Endothelial cell of umbilical vein (primary cell): ENCODE measurements around the gene DBP. TPM values are rescaled to one million over a fixed set of nuclear protein-coding genes. Genes with fewer than 3 reads are reported as not detected.

Source experiments
- BruUV-seq: library from RNA; stranded (reverse); fragments of 400-500 nt; replicated peaks from 2 replicates; lab custom pipeline; 2021; lab: Mats Ljungman, UMichigan
- CTCF ChIA-PET: fragments of 300-600, 350-600 bp; sonication (Branson Sonifier 250); formaldehyde crosslinking; loops from one replicate; lab custom pipeline; 2021; ENCODE audit warnings: antibody characterized with exemption, inconsistent platforms; lab: Charles Lee
- POLR2A ChIA-PET: fragments of 300-600, 350-600 bp; sonication (Branson Sonifier 250); formaldehyde crosslinking; loops from one replicate; lab custom pipeline; 2021; ENCODE audit warnings: antibody characterized with exemption, inconsistent platforms; lab: Charles Lee
- DNase-seq: peaks from one replicate; pipeline ENCODE4 v3.0.0-alpha.2; 2011; ENCODE audit warnings: low read depth, low spot score
- FAIRE-seq: peaks from 2 replicates; lab custom pipeline; 2011; peaks lifted over from hg19 to GRCh38; lab: Jason Lieb, UNC
- H2AFZ ChIP-seq: 2 replicates; pipeline ENCODE4 v1.6.0; 2012; ENCODE audit warnings: low read depth, low read length, control low read depth, inconsistent platforms
- H3K27ac ChIP-seq: 2 replicates; pipeline ENCODE4 v1.5.1; 2011; ENCODE audit warnings: low read depth, mild to moderate bottlenecking, control low read depth, low read length, moderate library complexity; ENCODE audit not compliant: insufficient read depth
- H3K27me3 ChIP-seq, 2 experiments: 2 replicates each; pipeline versions ENCODE4 v1.6.0 to v1.6.1; 2011; ENCODE audit warnings: low read length in 2 of 2, mixed read lengths in 1 of 2; ENCODE audit not compliant: control insufficient read depth in 2 of 2, insufficient read depth in 2 of 2
- H3K36me3 ChIP-seq, 2 experiments: 2 replicates in 1 of 2; 3 replicates in 1 of 2; pipeline ENCODE4 v1.5.1; 2011; ENCODE audit warnings: low read length in 2 of 2, mild to moderate bottlenecking in 1 of 2, moderate library complexity in 1 of 2; ENCODE audit not compliant: control insufficient read depth in 2 of 2, insufficient read depth in 2 of 2; ENCODE audit errors: extremely low read depth in 1 of 2
- H3K4me1 ChIP-seq: 3 replicates; pipeline ENCODE4 v1.5.1; 2011; ENCODE audit warnings: mild to moderate bottlenecking, low read length; ENCODE audit not compliant: control insufficient read depth, insufficient read depth; ENCODE audit errors: extremely low read depth
- H3K4me2 ChIP-seq: 2 replicates; pipeline ENCODE4 v1.6.1; 2011; ENCODE audit warnings: low read length, control low read depth, mixed read lengths; ENCODE audit not compliant: insufficient read depth
- H3K4me3 ChIP-seq, 3 experiments: fragments of 200-600 bp in 1 of 3; sonication (generic), shearing (Covaris generic) in 1 of 3; replicated peaks in 1 of 3; 2 replicates each; pipeline ENCODE4 v1.5.1; 2011 to 2016; ENCODE audit warnings: control low read depth in 3 of 3, low read length in 3 of 3, mild to moderate bottlenecking in 2 of 3, inconsistent platforms in 1 of 3, low read depth in 1 of 3, moderate library complexity in 1 of 3; ENCODE audit not compliant: insufficient read depth in 1 of 3
- H3K79me2 ChIP-seq: 2 replicates; pipeline ENCODE4 v1.6.0; 2012; ENCODE audit warnings: low read length, inconsistent platforms; ENCODE audit not compliant: control insufficient read depth, insufficient read depth
- H3K9ac ChIP-seq: replicated peaks from 2 replicates; pipeline ENCODE3; 2011; ENCODE audit warnings: low read length, control low read depth; ENCODE audit not compliant: insufficient read depth; ENCODE audit errors: extremely low read depth
- H3K9me1 ChIP-seq: replicated peaks from 3 replicates; pipeline ENCODE4 v1.6.0; 2011; ENCODE audit warnings: mild to moderate bottlenecking, low read length; ENCODE audit not compliant: control insufficient read depth, insufficient read depth; ENCODE audit errors: extremely low read depth
- H3K9me3 ChIP-seq: replicated peaks from 2 replicates; pipeline ENCODE4 v1.5.1; 2012; ENCODE audit warnings: low read length, inconsistent platforms; ENCODE audit not compliant: control insufficient read depth, insufficient read depth
- H4K20me1 ChIP-seq: replicated peaks from 2 replicates; pipeline ENCODE3; 2011; ENCODE audit warnings: mild to moderate bottlenecking, low read length; ENCODE audit not compliant: control insufficient read depth, insufficient read depth; ENCODE audit errors: extremely low read depth
- CTCF ChIP-seq, 2 donors: IDR thresholded peaks; 1 replicate in 1 of 2; 2 replicates in 1 of 2; pipeline ENCODE4 v1.5.1; 2011; ENCODE audit warnings: low read length in 2 of 2, mild to moderate bottlenecking in 2 of 2, moderate library complexity in 2 of 2, control low read depth in 1 of 2, inconsistent platforms in 1 of 2, low read depth in 1 of 2; ENCODE audit not compliant: insufficient read depth in 1 of 2; ENCODE audit errors: extremely low read depth in 1 of 2
- EZH2 ChIP-seq: IDR thresholded peaks from 2 replicates; pipeline ENCODE4 v1.6.1; 2012; ENCODE audit warnings: borderline replicate concordance, low read depth, mild to moderate bottlenecking, moderate library complexity, low read length, inconsistent platforms; ENCODE audit not compliant: severe bottlenecking
- FOS ChIP-seq: IDR thresholded peaks from 2 replicates; pipeline ENCODE4 v1.6.1; 2011; ENCODE audit warnings: mild to moderate bottlenecking, low read length, moderate library complexity, borderline replicate concordance; ENCODE audit not compliant: insufficient read depth
- GATA2 ChIP-seq: IDR thresholded peaks from 2 replicates; pipeline ENCODE4 v1.7.0; 2011; ENCODE audit warnings: low read depth, mild to moderate bottlenecking, moderate library complexity, mixed read lengths, low read length; ENCODE audit not compliant: insufficient read length, insufficient read depth
- JUN ChIP-seq: IDR thresholded peaks from 2 replicates; pipeline ENCODE4 v1.6.1; 2011; ENCODE audit warnings: borderline replicate concordance, low read depth; ENCODE audit not compliant: insufficient read length, insufficient read depth
- MAX ChIP-seq: IDR thresholded peaks from 2 replicates; pipeline ENCODE4 v1.6.1; 2011; ENCODE audit not compliant: insufficient read depth, insufficient read length
- MYC ChIP-seq: IDR thresholded peaks from one replicate; pipeline ENCODE4 v1.6.1; 2011; ENCODE audit warnings: mild to moderate bottlenecking, low read depth, low read length
- POLR2A ChIP-seq: IDR thresholded peaks from 2 replicates; pipeline ENCODE4 v1.6.1; 2012; ENCODE audit warnings: low read depth, mild to moderate bottlenecking, control low read depth, low read length
- POLR2AphosphoS5 ChIP-seq: IDR thresholded peaks from 2 replicates; pipeline ENCODE4 v1.6.1; 2012; ENCODE audit warnings: low read depth, mild to moderate bottlenecking, control low read depth, low read length, moderate library complexity; ENCODE audit not compliant: insufficient read depth
- dilution Hi-C: fragments of 300-500 bp; cut with MboI; formaldehyde crosslinking; loops from one replicate; pipeline ENCODE4 v1.15.0; 2019; ENCODE audit warnings: low sequenced_read_pairs; ENCODE audit not compliant: extremely low pct_ligation_motif_present
- intact Hi-C: fragments of 100-400 bp; cut with micrococcal nuclease; formaldehyde crosslinking; loops from one replicate; pipeline ENCODE4 v1.10.0; 2022
- polyA plus RNA-seq, 4 experiments: library from polyadenylated mRNA; depleted of rRNA in 3 of 4; stranded (reverse) in 3 of 4; unstranded in 1 of 4; fragments of >200 nt; gene quantifications; 2 replicates each; pipeline versions ENCODE4 v1.2.1 to v1.2.3, GENCODE V29; 2011 to 2012; ENCODE audit warnings: missing spikeins in 1 of 4
- total RNA-seq: library from RNA; stranded (reverse); gene quantifications from 2 replicates; pipeline ENCODE4 v1.2.3, GENCODE V29; 2021

The DBP gene
- total and polyA plus RNA-seq, 2 donors (not counting 3 experiments of a cell fraction or from before 2014, with no cell fraction given), result 1.5 to 1.8 TPM

- no peaks in the 10 kb centered on the region for H3K27me3 ChIP-seq
- H3K4me2 ChIP-seq, result no peak overlapping the region
- TF ChIP-seq POLR2A, result no peak
- no peak for TF ChIP-seq MAX
- no peak for TF ChIP-seq POLR2AphosphoS5
- no peak for TF ChIP-seq GATA2
- TF ChIP-seq CTCF (IDR thresholded peaks at IDR 0.05; ENCODE audit: extremely low read depth in 1 of 2, insufficient read depth in 1 of 2, low read depth in 1 of 2, low read length in 2 of 2), result no peak
- no peak for TF ChIP-seq MYC
- no peak for TF ChIP-seq JUN
- TF ChIP-seq EZH2, result no peak
- TF ChIP-seq FOS, result no peak
- H3K36me3 ChIP-seq, result no peaks in the 10 kb centered on the region
- no peak overlapping the region for H3K9ac ChIP-seq
- ChIA-PET POLR2A (no interaction called here), CTCF (no interaction called here)
- intact Hi-C loops, result no loop called here
- no peaks in the 10 kb centered on the region for H4K20me1 ChIP-seq
- no peak overlapping the region for H2AFZ ChIP-seq
- H3K27ac ChIP-seq, result no peak overlapping the region
- FAIRE-seq, result no peak
- no peaks in the 10 kb centered on the region for H3K9me3 ChIP-seq
- no peak overlapping the region for H3K4me3 ChIP-seq
- DNase-seq, result no peak
- H3K9me1 ChIP-seq, result no peaks in the 10 kb centered on the region
- H3K79me2 ChIP-seq, result no peaks in the 10 kb centered on the region
- H3K4me1 ChIP-seq, result peaks cover 5% of the 10 kb centered on the region
- BruUV-seq, result no TSS peak
- dilution Hi-C loops, result no loop called here
Measured at GRCh38 chr19:48651683-48652048, 14.5 kb upstream of the DBP start.
